Aorta (tissue), 5 donors: ENCODE results near the gene BHLHE23. TPM values are rescaled to one million over a fixed set of nuclear protein-coding genes. Genes with fewer than 3 reads are reported as not detected.
A peak's percentile ranks its signal among the peaks of the same experiment; 100 is the strongest.

Experiments used
- ATAC-seq: fragments of 200-7000 bp; cut with Tn5 transposase; one replicate; pipeline ENCODE4 v1.9.1; 2022; ENCODE audit warnings: moderate library complexity; ENCODE audit not compliant: low FRiP score
- DNase-seq, 2 donors: peaks; one replicate each; pipeline ENCODE4 v3.0.0-alpha.2; 2020
- H3K27ac ChIP-seq, 2 donors: one replicate each; pipeline ENCODE4 v1.5.1; 2013; ENCODE audit warnings: low read length in 2 of 2, mild to moderate bottlenecking in 2 of 2, moderate library complexity in 2 of 2, control low read depth in 1 of 2, inconsistent platforms in 1 of 2, low read depth in 1 of 2
- H3K27me3 ChIP-seq, 2 donors: one replicate each; pipeline ENCODE4 v1.6.1; 2013; ENCODE audit warnings: control low read depth in 1 of 2, low read length in 1 of 2, mild to moderate bottlenecking in 1 of 2, moderate library complexity in 1 of 2; ENCODE audit not compliant: insufficient read depth in 2 of 2, control insufficient read depth in 1 of 2
- H3K36me3 ChIP-seq, 2 donors: one replicate each; pipeline ENCODE4 v1.6.1; 2013; ENCODE audit warnings: control low read depth in 1 of 2, low read length in 1 of 2, mild to moderate bottlenecking in 1 of 2; ENCODE audit not compliant: insufficient read depth in 2 of 2, control insufficient read depth in 1 of 2
- H3K4me1 ChIP-seq, 2 donors: one replicate each; pipeline ENCODE4 v1.6.1; 2013; ENCODE audit warnings: low read length in 2 of 2, control low read depth in 1 of 2, mild to moderate bottlenecking in 1 of 2, moderate library complexity in 1 of 2; ENCODE audit not compliant: insufficient read depth in 2 of 2, control insufficient read depth in 1 of 2
- H3K4me3 ChIP-seq, 2 donors: one replicate each; pipeline ENCODE4 v1.5.1; 2013; ENCODE audit warnings: low read length in 2 of 2, control low read depth in 1 of 2, mild to moderate bottlenecking in 1 of 2
- H3K9me3 ChIP-seq: one replicate; pipeline ENCODE4 v1.6.1; 2013; ENCODE audit warnings: mild to moderate bottlenecking, low read length; ENCODE audit not compliant: control insufficient read depth
- WGBS, 2 donors: extraction: QIAGEN DNeasy Blood & Tissue Kit; methylation state at CpG; one replicate each; pipeline ENCODE4 v1.1.7; 2013; 5-methylcytosine and 5-hydroxymethylcytosine counted together
- intact Hi-C, 2 donors: fragments of 100-400 bp; cut with DNase I; formaldehyde crosslinking; loops; one replicate each; pipeline versions ENCODE4 v1.14.2 to v1.15.0; 2022
- polyA plus RNA-seq, 2 donors: library from polyadenylated mRNA; stranded (reverse); fragments of 200-250 nt; gene quantifications; one replicate each; pipeline ENCODE4 v1.2.3, GENCODE V29; 2013
- total RNA-seq, 2 donors: library from RNA; stranded (reverse); fragmentation: NEBNext Ultra II Directional; extraction: Animal tissue kit (Norgen Biotek cat#: 25700); gene quantifications; one replicate each; pipeline ENCODE4 v1.2.1, GENCODE V29; 2021
- donor health status: healthy with polysubstance abuse.
- donor health status: Bipolar disorder and iron deficiency.
- donor health status: DM: no; HTN: no; CAD: no.
- donor health status: DM: no; HTN: no; CAD: no.
- donor health status: DM: yes; HTN: yes; CAD: no.

The BHLHE23 gene
- total and polyA plus RNA-seq, 4 donors, result not detected

DNA sequence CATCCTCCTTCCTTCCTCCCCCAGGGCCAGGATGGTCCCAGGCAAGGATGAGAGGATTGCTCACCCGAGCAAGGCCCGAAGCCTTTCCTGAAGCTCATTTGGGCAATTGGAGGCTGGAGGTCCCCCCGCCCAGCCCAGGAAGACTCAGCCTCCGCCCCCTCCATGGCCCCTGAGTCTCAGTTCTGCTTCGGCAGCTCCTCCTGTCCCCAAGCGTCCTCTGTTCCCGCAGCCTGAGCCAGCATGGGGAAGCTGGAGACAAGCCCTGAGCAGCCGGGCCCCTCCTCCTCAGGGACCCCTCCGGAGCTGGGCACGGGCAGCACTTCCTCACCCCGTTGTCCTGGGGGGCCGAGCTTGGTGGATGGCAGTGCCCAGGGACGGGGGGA, 28.2 kb downstream of the BHLHE23 start:
- DNase-seq (no peak), ATAC-seq (no peak)
- H3K4me1 ChIP-seq, result no peaks in the 10 kb centered on the region
- WGBS, 2 donors, result 49 to 55% methylated on average over 13 of the region's 13 CpGs
- no peaks in the 10 kb centered on the region for H3K27me3 ChIP-seq
- intact Hi-C loops, result no loop called here
- H3K9me3 ChIP-seq, result no peaks in the 10 kb centered on the region
- no peaks in the 10 kb centered on the region for H3K36me3 ChIP-seq
- H3K4me3 ChIP-seq, result no peak overlapping the region
- H3K27ac ChIP-seq, result no peak overlapping the region

- no peaks in the 10 kb centered on the region for H3K27me3 ChIP-seq
- intact Hi-C loops, result no loop called here
- H3K4me1 ChIP-seq, result no peaks in the 10 kb centered on the region
- WGBS, 2 donors, result 72 to 73% methylated on average over 38 of the region's 38 CpGs
- no peaks in the 10 kb centered on the region for H3K9me3 ChIP-seq
- no peak overlapping the region for H3K4me3 ChIP-seq
- H3K36me3 ChIP-seq, result no peaks in the 10 kb centered on the region
- DNase-seq (no peak), ATAC-seq (no peak)
- H3K27ac ChIP-seq, result no peak overlapping the region
Measured at GRCh38 chr20:62977613-62978560, 28.9 kb downstream of the BHLHE23 start.

- DNase-seq (no peak), ATAC-seq (no peak)
- Histone ChIP-seq H3K27ac (no peak overlapping the region), H3K27me3 (no peaks in the 10 kb centered on the region), H3K36me3 (no peaks in the 10 kb centered on the region), H3K4me3 (no peak overlapping the region), H3K9me3 (no peaks in the 10 kb centered on the region), H3K4me1 (no peaks in the 10 kb centered on the region)
- intact Hi-C loops, result no loop called here
- WGBS, 2 donors, result 80 to 81% methylated on average over 16 of the region's 16 CpGs
Measured at GRCh38 chr20:62976886-62977285, 29.9 kb downstream of the BHLHE23 start.

DNA sequence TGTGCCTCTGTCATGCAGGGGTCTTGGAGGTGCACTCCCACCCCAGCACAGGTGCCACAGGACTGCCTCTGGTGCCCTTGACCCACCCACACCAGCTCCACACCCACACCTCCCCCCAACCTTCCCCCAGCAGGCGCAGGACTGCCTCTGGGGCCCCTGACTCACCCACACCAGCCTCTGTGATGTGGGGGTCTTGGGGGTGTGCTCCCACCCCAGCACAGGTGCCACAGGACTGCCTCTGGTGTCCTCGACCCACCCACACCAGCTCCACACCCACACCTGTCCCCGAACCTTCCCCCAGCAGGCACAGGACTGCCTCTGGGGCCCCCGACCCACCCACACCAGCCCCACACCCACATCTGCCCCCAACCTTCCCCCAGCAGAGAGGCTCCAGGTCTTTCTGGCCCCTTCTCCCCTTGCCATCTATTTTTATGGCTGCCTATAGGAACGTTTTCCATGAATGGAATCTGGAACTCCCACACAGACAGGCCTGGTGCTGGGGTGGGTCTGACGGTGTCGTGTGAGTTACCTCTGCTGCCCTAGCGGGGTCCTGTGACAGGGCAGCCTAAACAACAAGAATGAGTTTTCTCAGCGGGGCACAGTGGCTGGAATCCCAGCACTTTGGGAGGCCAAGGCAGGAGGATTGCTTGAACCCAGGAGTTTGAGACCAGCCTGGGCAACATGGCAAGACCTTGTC, 30.8 kb downstream of the BHLHE23 start:
- Histone ChIP-seq H3K27ac (no peak overlapping the region), H3K36me3 (no peaks in the 10 kb centered on the region), H3K27me3 (no peaks in the 10 kb centered on the region), H3K4me3 (no peak overlapping the region), H3K4me1 (no peaks in the 10 kb centered on the region), H3K9me3 (no peaks in the 10 kb centered on the region)
- intact Hi-C loops, result no loop called here
- 53% methylated on average over 9 of the region's 9 CpGs for WGBS, 2 donors
- ATAC-seq (no peak), DNase-seq (no peak)

- no peaks in the 10 kb centered on the region for H3K4me1 ChIP-seq
- no peaks in the 10 kb centered on the region for H3K27me3 ChIP-seq
- 56 to 60% methylated on average over 10 of the region's 10 CpGs for WGBS, 2 donors
- intact Hi-C loops, result no loop called here
- no peak for DNase-seq
- no peaks in the 10 kb centered on the region for H3K9me3 ChIP-seq
- H3K36me3 ChIP-seq, result no peaks in the 10 kb centered on the region
- H3K4me3 ChIP-seq, result no peak overlapping the region
- ATAC-seq, result no peak
- no peak overlapping the region for H3K27ac ChIP-seq
Measured at GRCh38 chr20:62975251-62975760, 31.5 kb downstream of the BHLHE23 start.

- Histone ChIP-seq H3K36me3 (no peaks in the 10 kb centered on the region), H3K27ac (no peak overlapping the region), H3K4me1 (no peaks in the 10 kb centered on the region), H3K27me3 (no peaks in the 10 kb centered on the region), H3K4me3 (no peak overlapping the region), H3K9me3 (no peaks in the 10 kb centered on the region)
- ATAC-seq (peak; percentile 9), DNase-seq (no peak)
- intact Hi-C loops, result loop anchor here (1.0 to 2.0 kb wide), 2 partner anchors 36 to 38 kb away; no protein-coding TSS in a partner anchor
- 7 to 13% methylated on average over 44 to 48 of the region's 48 CpGs for WGBS, 2 donors
Measured at GRCh38 chr20:62972845-62973745, 33.7 kb downstream of the BHLHE23 start.

GRCh38 chr20:62971950-62972844, 34.6 kb downstream of the BHLHE23 start:
- no peaks in the 10 kb centered on the region for H3K9me3 ChIP-seq
- H3K27ac ChIP-seq, result no peak overlapping the region
- ATAC-seq, result peak; percentile 91
- DNase-seq, result peak; percentile 93 to 95
- no peak overlapping the region for H3K4me3 ChIP-seq
- H3K4me1 ChIP-seq, result no peaks in the 10 kb centered on the region
- H3K27me3 ChIP-seq, result no peaks in the 10 kb centered on the region
- H3K36me3 ChIP-seq, result no peaks in the 10 kb centered on the region
- intact Hi-C loops, result loop anchor here (1.0 to 2.0 kb wide), 2 partner anchors 37 to 39 kb away; no protein-coding TSS in a partner anchor
- 5% methylated on average over 36 to 38 of the region's 38 CpGs for WGBS, 2 donors
